ENCODE data around the gene UCP2. TPM values are rescaled to one million over a fixed set of nuclear protein-coding genes. Genes with fewer than 3 reads are reported as not detected.

UCP2 gene
- total RNA-seq (2014; rRNA removed; shearing (Covaris generic)): 69.8 and 76.9 TPM in 2 replicates
- 59.4 and 60.1 TPM in 2 replicates for polyA plus RNA-seq (2016; fragmentation: Nextera tagmentation; extraction: Ambion mirVana)
- long read RNA-seq, transcript UCP2-201 (8 exons, 2,113 nt): major isoform, 37 of 43 reads
- long read RNA-seq, partial matches to known transcripts: 1 of 43 reads
- long read RNA-seq, other reads (novel, unspliced or antisense): 5 of 43 reads

DNA sequence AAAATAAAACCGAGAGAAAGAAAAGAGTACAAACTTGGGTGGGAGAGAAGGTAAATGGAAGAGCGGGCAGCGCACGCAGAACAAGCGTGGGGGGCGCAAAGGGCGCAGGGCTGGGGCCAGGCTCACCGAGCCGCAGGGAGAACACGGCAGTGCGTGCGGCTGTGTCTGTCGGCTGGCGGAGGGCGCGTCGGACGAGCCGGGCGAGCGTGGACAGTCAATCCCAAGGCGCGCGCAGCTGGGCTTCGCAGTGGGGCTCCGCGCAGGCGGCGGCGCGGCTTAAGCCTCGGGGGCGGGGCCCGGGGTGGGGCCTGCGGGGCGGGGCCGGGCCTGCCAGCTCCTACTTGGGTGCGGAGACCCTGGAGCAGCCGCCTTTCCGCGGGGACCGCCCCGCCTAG is at the start of gene UCP2:
Gene UCP2 (minus strand): TSS at position 249 of the 395 bp plus-strand sequence. CDS start 4,465 bp downstream, outside the sequence.
- Histone ChIP-seq H4K20me1 (replicated peaks; ENCODE audit: insufficient read depth) (peaks cover 13% of the 10 kb centered on the region), H2AFZ (peak within 1 kb of the TSS; percentile 95), H3K36me3 (ENCODE audit: insufficient read depth) (peaks cover 11% of the 10 kb centered on the region), H3K27me3 (ENCODE audit: insufficient read depth) (no peaks in the 10 kb centered on the region), H3K27ac (ENCODE audit: low read depth) (peak within 1 kb of the TSS; percentile 97), H3K4me3 (peak within 1 kb of the TSS; percentile 98), H3K79me2 (replicated peaks; ENCODE audit: insufficient read depth) (peaks cover 14% of the 10 kb centered on the region), H3K4me1 (ENCODE audit: insufficient read depth) (peaks cover 32% of the 10 kb centered on the region), H3K4me2 (peak within 1 kb of the TSS; percentile 100), H3F3A (replicated peaks; ENCODE audit: low read depth) (peaks cover 5% of the 10 kb centered on the region; the same call in 1 of the 2 replicates), H3K9me2 (ENCODE audit: insufficient read depth) (no peaks in the 10 kb centered on the region)
- Mint-ChIP-seq H3K4me3 (peak within 1 kb of the TSS; percentile 94), H3K9me3 (no peaks in the 10 kb centered on the region; the same call in 1 of the 3 replicates), H3K36me3 (ENCODE audit: low read depth) (peaks cover 44% of the 10 kb centered on the region), H3K4me1 (peaks cover 33% of the 10 kb centered on the region), H3K27ac (peak within 1 kb of the TSS; percentile 98), H3K27me3 (ENCODE audit: insufficient read depth, low read depth, poor library complexity) (peaks cover 20% of the 10 kb centered on the region)
- ATAC-seq (peak; percentile 71), DNase-seq (ENCODE audit: low spot score) (peak; percentile 84)
- TF ChIP-seq POLR2AphosphoS5 (IDR thresholded peaks at IDR 0.05; ENCODE audit: low read depth): peak; percentile 74; the same call in 1 of the 2 replicates
- no peak for TF ChIP-seq ZNF462 (CRISPR knock-in tag; IDR thresholded peaks at IDR 0.05)

Data from GM23338 (cell line).